Endometrial microvascular endothelial cells (primary cell): ENCODE results near the gene TNFAIP8L1. TPM values are rescaled to one million over a fixed set of nuclear protein-coding genes. Genes with fewer than 3 reads are reported as not detected.
"Not testable (repeated sequence)": the region's sequence is repeated elsewhere in the genome, so short reads cannot be mapped to it uniquely, and the experiment has no call there.

Experiments used
- in situ Hi-C: cut with HindIII; loops from 2 replicates; pipeline ENCODE4 v1.10.0; 2017; ENCODE audit warnings: low sequenced_read_pairs, low pct_unique_long_range_greater_than_20kb; ENCODE audit errors: inconsistent ontology term
- total RNA-seq: library from RNA; depleted of rRNA; stranded (reverse); fragments of >200 nt; gene quantifications from one replicate; pipeline ENCODE4 v1.2.3, GENCODE V29; 2015; ENCODE audit errors: inconsistent ontology term

The TNFAIP8L1 gene
- total RNA-seq, 1 donor from 2014 or later = 14.2 TPM

- in situ Hi-C loops = no loop called here
These were observed 32.0 kb downstream of the TNFAIP8L1 start for GRCh38 chr19:4671185-4671851.

GRCh38 chr19:4673216-4673615 is 33.9 kb downstream of the TNFAIP8L1 start:
- in situ Hi-C loops = no loop called here

- in situ Hi-C loops = no loop called here
These were observed 34.4 kb downstream of the TNFAIP8L1 start for GRCh38 chr19:4673726-4674125.

GRCh38 chr19:4675346-4675745 is 36.0 kb downstream of the TNFAIP8L1 start:
- in situ Hi-C loops = no loop called here

- in situ Hi-C loops = no loop called here
These were observed 37.8 kb downstream of the TNFAIP8L1 start for GRCh38 chr19:4676955-4677731.

- in situ Hi-C loops = no loop called here
These were observed 39.8 kb downstream of the TNFAIP8L1 start for GRCh38 chr19:4678881-4679790.

- in situ Hi-C loops = not testable (repeated sequence)
These were observed 40.7 kb downstream of the TNFAIP8L1 start for GRCh38 chr19:4680021-4680420.

GRCh38 chr19:4682417-4683200 is 43.3 kb downstream of the TNFAIP8L1 start:
- in situ Hi-C loops = no loop called here

- in situ Hi-C loops = no loop called here
These were observed 45.2 kb downstream of the TNFAIP8L1 start for GRCh38 chr19:4684312-4685095.

- in situ Hi-C loops = no loop called here
These were observed 47.4 kb downstream of the TNFAIP8L1 start for GRCh38 chr19:4686700-4687099.

- in situ Hi-C loops = no loop called here
These were observed 48.1 kb downstream of the TNFAIP8L1 start for GRCh38 chr19:4687396-4687795.

- in situ Hi-C loops = no loop called here
These were observed 49.3 kb downstream of the TNFAIP8L1 start for GRCh38 chr19:4688587-4688986.

GRCh38 chr19:4689403-4689802 is 50.1 kb downstream of the TNFAIP8L1 start:
- in situ Hi-C loops = no loop called here

- in situ Hi-C loops = no loop called here
These were observed 51.0 kb downstream of the TNFAIP8L1 start for GRCh38 chr19:4690361-4690760.

GRCh38 chr19:4691373-4691772 is 52.1 kb downstream of the TNFAIP8L1 start:
- in situ Hi-C loops = no loop called here

GRCh38 chr19:4692251-4693077 is 53.1 kb downstream of the TNFAIP8L1 start:
- in situ Hi-C loops = no loop called here

- in situ Hi-C loops = no loop called here
These were observed 53.7 kb downstream of the TNFAIP8L1 start for GRCh38 chr19:4693078-4693350.
